Measurements from ENCODE around the gene DNAH14. TPM values are rescaled to one million over a fixed set of nuclear protein-coding genes. Genes with fewer than 3 reads are reported as not detected.

The DNAH14 gene
- total RNA-seq, 1 experiment from 2014 or later: 39.7 TPM

GRCh38 chr1:225396357-225396756, 466.9 kb downstream of the DNAH14 start:
- no peaks in the 10 kb centered on the region for H3K27me3 ChIP-seq (ENCODE audit: insufficient read depth, low read length)
- Mint-ChIP-seq H3K4me3 (no peak overlapping the region), H3K36me3 (ENCODE audit: insufficient read depth in 1 of 3, low read depth in 3 of 3) (peaks cover 5 to 26% (median 16%) of the 10 kb centered on the region in 3 experiments), H3K9me3 (no peaks in the 10 kb centered on the region), H3K27me3 (ENCODE audit: low read depth) (no peaks in the 10 kb centered on the region), H3K4me1 (peaks cover 0 to 2% of the 10 kb centered on the region in 2 experiments; a peak in 2 of 4 replicates), H3K27ac (no peak overlapping the region)
- H3K23ac ChIP-seq (ENCODE audit: insufficient read length, low read depth, low read length): no peak overlapping the region
- H3K56ac ChIP-seq (ENCODE audit: insufficient read length, low read depth, low read length): no peak overlapping the region
- no peaks in the 10 kb centered on the region for H3K79me1 ChIP-seq (ENCODE audit: insufficient read depth, low read depth, low read length, poor library complexity, severe bottlenecking)
- no peak for DNase-seq
- no peak overlapping the region for H2BK5ac ChIP-seq (ENCODE audit: insufficient read length, low read length)
- no peak overlapping the region for H2BK12ac ChIP-seq (ENCODE audit: insufficient read length, low read depth, low read length)
- H3K14ac ChIP-seq (ENCODE audit: insufficient read depth, low read length): no peak overlapping the region
- H2BK20ac ChIP-seq (ENCODE audit: low read depth, low read length, poor library complexity, severe bottlenecking): no peak overlapping the region
- H4K20me1 ChIP-seq (ENCODE audit: control insufficient read depth, insufficient read depth, insufficient read length): no peaks in the 10 kb centered on the region
- H3K79me2 ChIP-seq (ENCODE audit: insufficient read depth, low read length): no peaks in the 10 kb centered on the region
- H3K4ac ChIP-seq (ENCODE audit: low read depth, low read length): no peak overlapping the region
- no peak overlapping the region for H3T11ph ChIP-seq (ENCODE audit: low read length)
- H3K4me2 ChIP-seq (ENCODE audit: insufficient read depth, insufficient read length, low read length): no peak overlapping the region
- H3K23me2 ChIP-seq (ENCODE audit: insufficient read length, low read depth, low read length, poor library complexity, severe bottlenecking): no peaks in the 10 kb centered on the region
- no peak overlapping the region for H4K91ac ChIP-seq (ENCODE audit: insufficient read length, low read depth, low read length)
- H2AFZ ChIP-seq (ENCODE audit: low read length): no peak overlapping the region
- H3K27ac ChIP-seq (ENCODE audit: insufficient read length, low read depth, low read length): no peak overlapping the region
- no peak overlapping the region for H2AK5ac ChIP-seq (ENCODE audit: insufficient read length, low read length)
- no peaks in the 10 kb centered on the region for H3K4me1 ChIP-seq (ENCODE audit: insufficient read depth, low read length)
- WGBS (ENCODE audit: extremely low coverage, insufficient read length, low lambda C conversion rate): no CpG with 5 or more reads among the region's 2 CpGs
- TF ChIP-seq CTCF (conservative IDR thresholded peaks at IDR 0.05): no peak
- no peak overlapping the region for H3K9ac ChIP-seq (ENCODE audit: extremely low read depth, insufficient read length, low read length)
- H4K5ac ChIP-seq (ENCODE audit: insufficient read length, low read depth, low read length): no peak overlapping the region
- H2BK120ac ChIP-seq (ENCODE audit: low read depth, low read length, poor library complexity, severe bottlenecking): no peak overlapping the region
- H4K8ac ChIP-seq (replicated peaks; ENCODE audit: insufficient read length, low read depth, low read length): no peak overlapping the region
- H3K9me3 ChIP-seq (ENCODE audit: control insufficient read depth, low read depth, low read length): no peaks in the 10 kb centered on the region
- no peak overlapping the region for H2BK15ac ChIP-seq (ENCODE audit: low read depth, low read length)
- H3K18ac ChIP-seq (ENCODE audit: insufficient read length, low read depth, low read length): no peak overlapping the region
